Effector memory CD8-positive, alpha-beta T cell (primary cell): ENCODE results near the gene KCNN3.

Experiments used
- ATAC-seq: fragments of 150-1000 bp; cut with Tn5 transposase; replicated peaks from 2 replicates; pipeline ENCODE4 v1.10.0; 2021; ENCODE audit warnings: mild to moderate bottlenecking, moderate library complexity
- DNase-seq, 3 experiments: peaks; one replicate each; pipeline ENCODE4 v3.0.0; 2021
- H3K27ac Mint-ChIP-seq, 2 donors: one replicate each; pipeline ENCODE4 v1.8.0; 2022; ENCODE audit warnings: mild to moderate bottlenecking in 2 of 2, mixed read lengths in 2 of 2, moderate library complexity in 2 of 2
- H3K27me3 Mint-ChIP-seq, 2 donors: one replicate each; pipeline ENCODE4 v1.8.0; 2022; ENCODE audit warnings: mixed read lengths in 2 of 2
- H3K36me3 Mint-ChIP-seq: one replicate; pipeline ENCODE4 v1.8.0; 2022; ENCODE audit warnings: mild to moderate bottlenecking, moderate library complexity, mixed read lengths; ENCODE audit not compliant: insufficient read depth
- H3K4me1 Mint-ChIP-seq, 2 donors: one replicate each; pipeline ENCODE4 v1.8.0; 2022; ENCODE audit warnings: low read depth in 2 of 2, mixed read lengths in 2 of 2
- H3K4me3 Mint-ChIP-seq, 2 donors: one replicate each; pipeline ENCODE4 v1.8.0; 2022; ENCODE audit warnings: mild to moderate bottlenecking in 2 of 2, mixed read lengths in 2 of 2, moderate library complexity in 2 of 2
- H3K9me3 Mint-ChIP-seq, 2 donors: one replicate each; pipeline ENCODE4 v1.8.0; 2022; ENCODE audit warnings: mixed read lengths in 2 of 2

The KCNN3 gene

GRCh38 chr1:154788886-154789285 lies 81.2 kb downstream of the KCNN3 start:
- Mint-ChIP-seq H3K4me1 (peaks cover 28 to 33% of the 10 kb centered on the region in 2 donors), H3K27ac (no peak overlapping the region), H3K9me3 (no peaks in the 10 kb centered on the region), H3K4me3 (no peak overlapping the region), H3K27me3 (no peaks in the 10 kb centered on the region), H3K36me3 (peaks cover 10% of the 10 kb centered on the region)
- DNase-seq (no peak), ATAC-seq (no peak)

GRCh38 chr1:154788110-154788870 lies 81.8 kb downstream of the KCNN3 start:
- no peak for ATAC-seq
- no peaks in the 10 kb centered on the region for H3K27me3 Mint-ChIP-seq
- H3K36me3 Mint-ChIP-seq = peaks cover 10% of the 10 kb centered on the region
- H3K9me3 Mint-ChIP-seq = no peaks in the 10 kb centered on the region
- no peak overlapping the region for H3K27ac Mint-ChIP-seq
- H3K4me1 Mint-ChIP-seq = peaks cover 28 to 33% of the 10 kb centered on the region in 2 donors
- DNase-seq = no peak
- no peak overlapping the region for H3K4me3 Mint-ChIP-seq

GRCh38 chr1:154786804-154787570 lies 83.1 kb downstream of the KCNN3 start:
- no peaks in the 10 kb centered on the region for H3K9me3 Mint-ChIP-seq
- no peaks in the 10 kb centered on the region for H3K27me3 Mint-ChIP-seq
- ATAC-seq (no peak), DNase-seq (no peak)
- no peak overlapping the region for H3K27ac Mint-ChIP-seq
- peaks cover 22% of the 10 kb centered on the region in 2 donors for H3K4me1 Mint-ChIP-seq
- H3K4me3 Mint-ChIP-seq = no peak overlapping the region
- H3K36me3 Mint-ChIP-seq = peaks cover 10% of the 10 kb centered on the region

GRCh38 chr1:154784924-154785531 lies 85.1 kb downstream of the KCNN3 start:
- H3K9me3 Mint-ChIP-seq = no peaks in the 10 kb centered on the region
- peak; percentile 75 for ATAC-seq
- H3K27me3 Mint-ChIP-seq = no peaks in the 10 kb centered on the region

GRCh38 chr1:154784416-154784815 lies 85.7 kb downstream of the KCNN3 start:
- no peaks in the 10 kb centered on the region for H3K27me3 Mint-ChIP-seq

More at GRCh38 chr1:154784924-154785531, 85.1 kb downstream of the KCNN3 start:
- Mint-ChIP-seq H3K4me1 (peaks cover 6 to 10% of the 10 kb centered on the region in 2 donors), H3K27ac (peak overlapping the region; percentile 63 to 86), H3K4me3 (peak overlapping the region; percentile 23 to 32), H3K36me3 (peaks cover 2% of the 10 kb centered on the region)
- peak in 1 of 3 experiments; percentile 13 for DNase-seq

GRCh38 chr1:154783976-154784375 lies 86.1 kb downstream of the KCNN3 start:
- peaks cover 2% of the 10 kb centered on the region for H3K36me3 Mint-ChIP-seq
- peak overlapping the region in 1 of 2 donors; percentile 63 for H3K27ac Mint-ChIP-seq
- ATAC-seq = no peak
- peaks cover 6 to 10% of the 10 kb centered on the region in 2 donors for H3K4me1 Mint-ChIP-seq
- H3K27me3 Mint-ChIP-seq = no peaks in the 10 kb centered on the region
- no peaks in the 10 kb centered on the region for H3K9me3 Mint-ChIP-seq
- no peak overlapping the region for H3K4me3 Mint-ChIP-seq
- no peak for DNase-seq

More at GRCh38 chr1:154784416-154784815, 85.7 kb downstream of the KCNN3 start:
- Mint-ChIP-seq H3K4me1 (peaks cover 6 to 10% of the 10 kb centered on the region in 2 donors), H3K36me3 (peaks cover 2% of the 10 kb centered on the region), H3K4me3 (no peak overlapping the region), H3K9me3 (no peaks in the 10 kb centered on the region), H3K27ac (peak overlapping the region; percentile 63 to 86)
- no peak for ATAC-seq
- DNase-seq = no peak

GRCh38 chr1:154780541-154780940 lies 89.5 kb downstream of the KCNN3 start:
- DNase-seq = no peak
- Mint-ChIP-seq H3K27me3 (peaks cover 0 to 8% of the 10 kb centered on the region in 2 donors), H3K4me1 (peaks cover 6 to 7% of the 10 kb centered on the region in 2 donors), H3K27ac (no peak overlapping the region), H3K9me3 (no peaks in the 10 kb centered on the region), H3K4me3 (no peak overlapping the region), H3K36me3 (peaks cover 2% of the 10 kb centered on the region)
- ATAC-seq = no peak

- Mint-ChIP-seq H3K4me1 (peaks cover under 1 to 3% of the 10 kb centered on the region in 2 donors), H3K4me3 (no peak overlapping the region), H3K27ac (no peak overlapping the region), H3K27me3 (peaks cover 0 to 8% of the 10 kb centered on the region in 2 donors), H3K9me3 (no peaks in the 10 kb centered on the region), H3K36me3 (peaks cover under 1% of the 10 kb centered on the region)
- ATAC-seq (no peak), DNase-seq (no peak)
These were observed 90.4 kb downstream of the KCNN3 start for GRCh38 chr1:154779551-154780189.

- Mint-ChIP-seq H3K27ac (peak overlapping the region in 1 of 2 donors; percentile 49), H3K36me3 (no peaks in the 10 kb centered on the region), H3K4me3 (no peak overlapping the region), H3K27me3 (peaks cover 0 to 8% of the 10 kb centered on the region in 2 donors), H3K4me1 (no peaks in the 10 kb centered on the region), H3K9me3 (no peaks in the 10 kb centered on the region)
- DNase-seq (no peak), ATAC-seq (no peak)
These were observed 91.1 kb downstream of the KCNN3 start for GRCh38 chr1:154778944-154779343.

- H3K4me3 Mint-ChIP-seq = no peak overlapping the region
- no peaks in the 10 kb centered on the region for H3K4me1 Mint-ChIP-seq
- no peak overlapping the region for H3K27ac Mint-ChIP-seq
- H3K9me3 Mint-ChIP-seq = no peaks in the 10 kb centered on the region
- peaks cover 0 to 8% of the 10 kb centered on the region in 2 donors for H3K27me3 Mint-ChIP-seq
- no peak for ATAC-seq
- DNase-seq = no peak
- H3K36me3 Mint-ChIP-seq = no peaks in the 10 kb centered on the region
These were observed 91.8 kb downstream of the KCNN3 start for GRCh38 chr1:154778275-154778674.

- H3K27ac Mint-ChIP-seq = no peak overlapping the region
- H3K27me3 Mint-ChIP-seq = peaks cover 0 to 13% of the 10 kb centered on the region in 2 donors
- H3K36me3 Mint-ChIP-seq = no peaks in the 10 kb centered on the region
- H3K9me3 Mint-ChIP-seq = no peaks in the 10 kb centered on the region
- DNase-seq = no peak
- no peak for ATAC-seq
- H3K4me3 Mint-ChIP-seq = no peak overlapping the region
- H3K4me1 Mint-ChIP-seq = no peaks in the 10 kb centered on the region
These were observed 92.3 kb downstream of the KCNN3 start for GRCh38 chr1:154777781-154778180.

- no peak for ATAC-seq
- Mint-ChIP-seq H3K27ac (no peak overlapping the region), H3K36me3 (no peaks in the 10 kb centered on the region), H3K9me3 (no peaks in the 10 kb centered on the region), H3K4me3 (no peak overlapping the region), H3K27me3 (peaks cover 0 to 20% of the 10 kb centered on the region in 2 donors), H3K4me1 (no peaks in the 10 kb centered on the region)
- DNase-seq = no peak
These were observed 92.9 kb downstream of the KCNN3 start for GRCh38 chr1:154777154-154777553.
